ENCODE measurements around the gene BAIAP2. TPM values are rescaled to one million over a fixed set of nuclear protein-coding genes. Genes with fewer than 3 reads are reported as not detected.

The BAIAP2 gene
- total RNA-seq, 8 experiments from 2014 or later, result 10.2 to 42.0 (median 28.6) TPM

Other genes starting within 250 kb of the BAIAP2 start
- 10 to 100 TPM; 13.1 to 27.2 (median 21.7) TPM for gene CHMP6, start 43.3 kb upstream of the BAIAP2 start, total RNA-seq
- under 1 TPM in 4 of 8 experiments, not detected in 4; 0.16 to 0.24 (median 0.21) TPM for gene PVALEF, start 130.4 kb downstream of the BAIAP2 start, total RNA-seq
- gene AATK, start 131.1 kb downstream of the BAIAP2 start, total RNA-seq, result 1 to 10 TPM in 6 of 8 experiments, under 1 TPM in 2; 0.36 to 8.1 (median 3.9) TPM
- gene CEP131, start 187.8 kb downstream of the BAIAP2 start, total RNA-seq, result 10 to 100 TPM in 6 of 8 experiments, 1 to 10 TPM in 2; 5.0 to 34.3 (median 14.8) TPM
- gene TEPSIN, start 203.9 kb downstream of the BAIAP2 start, total RNA-seq, result 10 to 100 TPM in 6 of 8 experiments, 1 to 10 TPM in 2; 5.9 to 36.0 (median 10.6) TPM
- 100 to 1,000 TPM in 4 of 8 experiments, 10 to 100 TPM in 4; 23.9 to 200 (median 94.8) TPM for gene NDUFAF8, start 204.2 kb downstream of the BAIAP2 start, total RNA-seq

All from motor neuron (in vitro differentiated cells).